ENCODE results near the gene FOXO4. TPM values are rescaled to one million over a fixed set of nuclear protein-coding genes. Genes with fewer than 3 reads are reported as not detected.
A peak's percentile ranks its signal among the peaks of the same experiment; 100 is the strongest.

The FOXO4 gene
- total and polyA plus RNA-seq, 9 donors = 16.7 to 70.2 (median 35.2) TPM

GRCh38 chrX:71057848-71058530, 37.7 kb upstream of the FOXO4 start:
- DNase-seq = no peak
- 60 to 63% (median 62%) methylated on average over 3 of the region's 3 CpGs for WGBS, 3 donors
- intact Hi-C loops (cut with DNase I) = no loop called here
- no peaks in the 10 kb centered on the region for H3K9me3 ChIP-seq
- no peak overlapping the region for H3K27ac ChIP-seq
- no peaks in the 10 kb centered on the region for H3K27me3 ChIP-seq
- H3K36me3 ChIP-seq = no peaks in the 10 kb centered on the region
- TF ChIP-seq CTCF (IDR thresholded peaks at IDR 0.05) = no peak
- no peak for TF ChIP-seq POLR2A (IDR thresholded peaks at IDR 0.05)
- no peak for TF ChIP-seq EP300 (IDR thresholded peaks at IDR 0.05)
- no peaks in the 10 kb centered on the region for H3K4me1 ChIP-seq (ENCODE audit: insufficient read depth)
- no peak overlapping the region for H3K4me3 ChIP-seq

- DNase-seq = no peak
- TF ChIP-seq POLR2A (IDR thresholded peaks at IDR 0.05) (no peak), EP300 (IDR thresholded peaks at IDR 0.05) (no peak), CTCF (IDR thresholded peaks at IDR 0.05) (no peak)
- Histone ChIP-seq H3K27ac (no peak overlapping the region), H3K27me3 (no peaks in the 10 kb centered on the region), H3K4me1 (ENCODE audit: insufficient read depth) (no peaks in the 10 kb centered on the region), H3K9me3 (no peaks in the 10 kb centered on the region), H3K36me3 (no peaks in the 10 kb centered on the region), H3K4me3 (no peak overlapping the region)
- intact Hi-C loops (cut with DNase I) = no loop called here
Observed at GRCh38 chrX:71060127-71060526, 35.5 kb upstream of the FOXO4 start.

GRCh38 chrX:71067089-71067488, 28.6 kb upstream of the FOXO4 start:
- intact Hi-C loops (cut with DNase I) = no loop called here
- Histone ChIP-seq H3K4me3 (peak overlapping the region; percentile 48), H3K27ac (peak overlapping the region in 1 of 2 donors; percentile 33)

GRCh38 chrX:71067712-71068043, 28.0 kb upstream of the FOXO4 start:
- intact Hi-C loops (cut with DNase I) = no loop called here
- H3K36me3 ChIP-seq = no peaks in the 10 kb centered on the region

More at GRCh38 chrX:71067089-71067488, 28.6 kb upstream of the FOXO4 start:
- 24 to 32% (median 29%) methylated on average over 2 of the region's 2 CpGs for WGBS, 3 donors
- DNase-seq = no peak
- TF ChIP-seq EP300 (IDR thresholded peaks at IDR 0.05) = no peak
- TF ChIP-seq POLR2A (IDR thresholded peaks at IDR 0.05) = no peak
- TF ChIP-seq CTCF (IDR thresholded peaks at IDR 0.05) = no peak
- Histone ChIP-seq H3K27me3 (no peaks in the 10 kb centered on the region), H3K36me3 (no peaks in the 10 kb centered on the region), H3K4me1 (ENCODE audit: insufficient read depth) (no peaks in the 10 kb centered on the region), H3K9me3 (no peaks in the 10 kb centered on the region)

More at GRCh38 chrX:71067712-71068043, 28.0 kb upstream of the FOXO4 start:
- Histone ChIP-seq H3K27me3 (no peaks in the 10 kb centered on the region), H3K9me3 (no peaks in the 10 kb centered on the region), H3K4me3 (peak overlapping the region; percentile 48), H3K4me1 (ENCODE audit: insufficient read depth) (no peaks in the 10 kb centered on the region), H3K27ac (peak overlapping the region; percentile 33 to 57)
- WGBS, 3 donors = 30 to 34% (median 30%) methylated on average over 10 of the region's 10 CpGs
- TF ChIP-seq POLR2A (IDR thresholded peaks at IDR 0.05) = no peak
- TF ChIP-seq EP300 (IDR thresholded peaks at IDR 0.05) = no peak
- no peak for TF ChIP-seq CTCF (IDR thresholded peaks at IDR 0.05)
- DNase-seq = no peak

Measured in ovary (tissue), 9 donors.